ENCODE results near the gene ASTN2.

ASTN2 gene

GRCh38 chr9:116442528-116442927, 972.3 kb downstream of the ASTN2 start:
- TF ChIP-seq SIN3A (IDR thresholded peaks at IDR 0.05; ENCODE audit: borderline replicate concordance, insufficient read depth, low read length), result no peak
- no peak for TF ChIP-seq TAF1 (IDR thresholded peaks at IDR 0.05; ENCODE audit: borderline replicate concordance, insufficient read depth, low read length)
- TF ChIP-seq POLR2AphosphoS5 (IDR thresholded peaks at IDR 0.05; ENCODE audit: low read depth, low read length), result no peak
- TF ChIP-seq FOXP2 (optimal IDR thresholded peaks at IDR 0.05; ENCODE audit: borderline replicate concordance, extremely low read depth, extremely low read length, insufficient read depth), result no peak
- TF ChIP-seq REST (IDR thresholded peaks at IDR 0.05; ENCODE audit: insufficient read depth in 1 of 2, low read depth in 2 of 2, low read length in 2 of 2), result no peak

GRCh38 chr9:116437411-116438370, 977.2 kb downstream of the ASTN2 start:
- no peak for TF ChIP-seq SIN3A (IDR thresholded peaks at IDR 0.05; ENCODE audit: borderline replicate concordance, insufficient read depth, low read length)
- TF ChIP-seq REST (IDR thresholded peaks at IDR 0.05; ENCODE audit: insufficient read depth in 1 of 2, low read depth in 2 of 2, low read length in 2 of 2), result no peak
- no peak for TF ChIP-seq FOXP2 (optimal IDR thresholded peaks at IDR 0.05; ENCODE audit: borderline replicate concordance, extremely low read depth, extremely low read length, insufficient read depth)
- TF ChIP-seq TAF1 (IDR thresholded peaks at IDR 0.05; ENCODE audit: borderline replicate concordance, insufficient read depth, low read length), result no peak
- no peak for TF ChIP-seq POLR2AphosphoS5 (IDR thresholded peaks at IDR 0.05; ENCODE audit: low read depth, low read length)

GRCh38 chr9:116436121-116436520, 978.7 kb downstream of the ASTN2 start:
- TF ChIP-seq TAF1 (IDR thresholded peaks at IDR 0.05; ENCODE audit: borderline replicate concordance, insufficient read depth, low read length), result no peak
- no peak for TF ChIP-seq REST (IDR thresholded peaks at IDR 0.05; ENCODE audit: insufficient read depth in 1 of 2, low read depth in 2 of 2, low read length in 2 of 2)
- TF ChIP-seq FOXP2 (optimal IDR thresholded peaks at IDR 0.05; ENCODE audit: borderline replicate concordance, extremely low read depth, extremely low read length, insufficient read depth), result no peak
- no peak for TF ChIP-seq SIN3A (IDR thresholded peaks at IDR 0.05; ENCODE audit: borderline replicate concordance, insufficient read depth, low read length)
- TF ChIP-seq POLR2AphosphoS5 (IDR thresholded peaks at IDR 0.05; ENCODE audit: low read depth, low read length), result no peak

GRCh38 chr9:116435706-116436105, 979.2 kb downstream of the ASTN2 start:
- TF ChIP-seq POLR2AphosphoS5 (IDR thresholded peaks at IDR 0.05; ENCODE audit: low read depth, low read length), result no peak

- no peak for TF ChIP-seq REST (IDR thresholded peaks at IDR 0.05; ENCODE audit: insufficient read depth in 1 of 2, low read depth in 2 of 2, low read length in 2 of 2)
- TF ChIP-seq TAF1 (IDR thresholded peaks at IDR 0.05; ENCODE audit: borderline replicate concordance, insufficient read depth, low read length), result no peak
- no peak for TF ChIP-seq SIN3A (IDR thresholded peaks at IDR 0.05; ENCODE audit: borderline replicate concordance, insufficient read depth, low read length)
- TF ChIP-seq FOXP2 (optimal IDR thresholded peaks at IDR 0.05; ENCODE audit: borderline replicate concordance, extremely low read depth, extremely low read length, insufficient read depth), result no peak
- TF ChIP-seq POLR2AphosphoS5 (IDR thresholded peaks at IDR 0.05; ENCODE audit: low read depth, low read length), result no peak
Measured at GRCh38 chr9:116434314-116434713, 980.5 kb downstream of the ASTN2 start.

Measured in PFSK-1 (cell line).